Astrocyte of the spinal cord (primary cell): Measurements from ENCODE around the gene MYO1G.

Experiments
- DNase-seq: peaks from one replicate; pipeline ENCODE4 v3.0.0; 2011; ENCODE audit warnings: low read depth, low spot score
- H3K4me3 ChIP-seq: 2 replicates; pipeline ENCODE4 v1.5.1; 2011; ENCODE audit warnings: low read depth, mild to moderate bottlenecking, low read length, moderate library complexity
- in situ Hi-C: cut with HindIII; loops from 2 replicates; pipeline ENCODE4 v1.10.0; 2017; ENCODE audit warnings: low sequenced_read_pairs
- TF ChIP-seq, protein P1 (sequence below): IDR thresholded peaks from 2 replicates; pipeline ENCODE4 v1.5.1; 2012; ENCODE audit warnings: low read depth, mild to moderate bottlenecking, low read length, inconsistent platforms

Gene MYO1G

DNA sequence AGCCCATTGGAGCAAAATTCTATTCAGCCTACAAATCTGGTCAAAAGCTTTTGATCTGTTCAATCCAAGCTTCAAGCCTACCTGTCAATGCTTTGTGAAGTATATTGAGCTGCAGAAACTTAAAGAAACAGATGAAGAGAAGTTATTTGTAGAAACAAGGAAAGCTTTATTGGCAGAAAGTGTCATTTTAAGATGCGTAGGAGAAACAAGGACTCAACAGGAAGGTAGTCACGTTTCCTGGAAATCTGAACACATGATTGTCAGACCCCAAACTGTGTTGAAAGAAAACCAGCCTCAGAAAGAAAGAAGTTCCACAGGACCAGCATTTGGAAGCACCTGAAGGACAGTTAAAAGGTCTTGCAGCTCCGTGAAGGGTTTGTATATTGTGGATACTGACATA lies 58.7 kb downstream of the MYO1G start:
- no peak for DNase-seq
- in situ Hi-C loops = no loop called here
- TF ChIP-seq, protein P1, sequence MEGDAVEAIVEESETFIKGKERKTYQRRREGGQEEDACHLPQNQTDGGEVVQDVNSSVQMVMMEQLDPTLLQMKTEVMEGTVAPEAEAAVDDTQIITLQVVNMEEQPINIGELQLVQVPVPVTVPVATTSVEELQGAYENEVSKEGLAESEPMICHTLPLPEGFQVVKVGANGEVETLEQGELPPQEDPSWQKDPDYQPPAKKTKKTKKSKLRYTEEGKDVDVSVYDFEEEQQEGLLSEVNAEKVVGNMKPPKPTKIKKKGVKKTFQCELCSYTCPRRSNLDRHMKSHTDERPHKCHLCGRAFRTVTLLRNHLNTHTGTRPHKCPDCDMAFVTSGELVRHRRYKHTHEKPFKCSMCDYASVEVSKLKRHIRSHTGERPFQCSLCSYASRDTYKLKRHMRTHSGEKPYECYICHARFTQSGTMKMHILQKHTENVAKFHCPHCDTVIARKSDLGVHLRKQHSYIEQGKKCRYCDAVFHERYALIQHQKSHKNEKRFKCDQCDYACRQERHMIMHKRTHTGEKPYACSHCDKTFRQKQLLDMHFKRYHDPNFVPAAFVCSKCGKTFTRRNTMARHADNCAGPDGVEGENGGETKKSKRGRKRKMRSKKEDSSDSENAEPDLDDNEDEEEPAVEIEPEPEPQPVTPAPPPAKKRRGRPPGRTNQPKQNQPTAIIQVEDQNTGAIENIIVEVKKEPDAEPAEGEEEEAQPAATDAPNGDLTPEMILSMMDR = no peak
- H3K4me3 ChIP-seq = no peak overlapping the region

DNA sequence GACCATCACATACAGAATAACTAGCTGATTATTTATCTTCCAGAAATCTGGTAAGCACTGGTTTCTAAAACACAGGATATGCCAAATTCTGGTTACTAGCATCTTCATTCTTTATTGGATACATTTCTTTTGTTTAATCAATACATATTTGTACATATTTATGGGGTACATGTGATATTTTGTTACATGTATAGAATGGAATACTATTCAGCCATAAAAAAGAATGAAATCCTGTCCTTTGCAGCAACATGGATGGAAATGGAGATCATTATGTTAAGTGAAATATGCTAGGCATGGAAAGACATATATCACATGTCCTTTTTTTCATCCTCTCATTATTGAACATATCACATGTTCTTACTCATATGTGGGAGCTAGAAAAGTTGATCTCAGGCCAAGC lies 60.8 kb downstream of the MYO1G start:
- TF ChIP-seq, protein P1 = no peak
- no peak for DNase-seq
- in situ Hi-C loops = no loop called here
- no peak overlapping the region for H3K4me3 ChIP-seq

DNA sequence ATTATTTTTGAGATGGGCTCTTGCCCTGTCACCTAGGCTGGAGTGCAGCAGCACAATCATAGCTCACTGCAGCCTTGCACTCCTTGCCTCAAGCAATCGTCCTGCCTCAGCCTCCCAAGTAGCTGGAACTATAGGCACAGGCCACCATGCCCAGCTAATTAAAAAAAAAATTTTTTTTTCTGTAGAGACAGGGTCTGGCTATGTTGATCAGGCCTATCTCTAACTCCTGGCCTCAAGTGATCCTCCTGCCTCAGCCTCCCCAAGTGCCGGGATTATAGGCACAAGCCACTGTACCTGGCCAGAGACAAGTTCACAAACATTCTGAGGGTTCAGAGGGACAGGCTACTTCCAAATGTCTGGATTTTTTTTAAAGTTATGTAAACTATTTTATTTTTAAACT lies 61.4 kb downstream of the MYO1G start:
- H3K4me3 ChIP-seq = no peak overlapping the region
- no peak for DNase-seq
- in situ Hi-C loops = no loop called here
- TF ChIP-seq, protein P1 = no peak

DNA sequence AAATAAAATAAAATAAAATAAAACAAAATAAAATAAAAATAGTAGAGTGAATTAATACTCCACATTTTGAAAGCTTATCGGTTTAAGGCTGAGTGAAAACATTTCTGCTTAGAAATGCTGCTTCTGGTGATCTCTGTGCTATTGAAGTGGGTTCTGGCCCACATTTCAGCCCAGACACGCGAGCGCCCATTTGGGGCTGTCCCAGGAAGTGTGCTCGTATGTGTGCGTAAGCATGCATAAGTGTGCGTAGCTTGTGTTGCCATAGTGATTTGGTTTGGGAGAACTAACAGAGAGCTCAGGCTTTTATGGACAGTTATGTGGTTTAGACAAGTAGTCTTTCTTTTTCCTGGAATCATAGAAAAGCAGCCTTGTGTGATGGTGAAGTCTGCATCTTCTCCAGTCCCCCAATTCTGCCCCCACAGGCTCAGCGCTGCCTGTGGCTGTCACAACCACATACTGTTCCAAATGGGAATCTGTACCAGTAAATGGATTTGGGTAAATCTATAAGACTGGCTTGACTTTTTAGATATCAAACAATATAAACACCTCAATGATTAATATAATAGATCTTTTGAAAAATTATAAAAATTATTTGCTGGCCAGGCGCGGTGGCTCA lies 63.7 kb downstream of the MYO1G start:
- TF ChIP-seq, protein P1 = no peak
- in situ Hi-C loops = no loop called here
- no peak overlapping the region for H3K4me3 ChIP-seq
- peak; percentile 39 for DNase-seq

DNA sequence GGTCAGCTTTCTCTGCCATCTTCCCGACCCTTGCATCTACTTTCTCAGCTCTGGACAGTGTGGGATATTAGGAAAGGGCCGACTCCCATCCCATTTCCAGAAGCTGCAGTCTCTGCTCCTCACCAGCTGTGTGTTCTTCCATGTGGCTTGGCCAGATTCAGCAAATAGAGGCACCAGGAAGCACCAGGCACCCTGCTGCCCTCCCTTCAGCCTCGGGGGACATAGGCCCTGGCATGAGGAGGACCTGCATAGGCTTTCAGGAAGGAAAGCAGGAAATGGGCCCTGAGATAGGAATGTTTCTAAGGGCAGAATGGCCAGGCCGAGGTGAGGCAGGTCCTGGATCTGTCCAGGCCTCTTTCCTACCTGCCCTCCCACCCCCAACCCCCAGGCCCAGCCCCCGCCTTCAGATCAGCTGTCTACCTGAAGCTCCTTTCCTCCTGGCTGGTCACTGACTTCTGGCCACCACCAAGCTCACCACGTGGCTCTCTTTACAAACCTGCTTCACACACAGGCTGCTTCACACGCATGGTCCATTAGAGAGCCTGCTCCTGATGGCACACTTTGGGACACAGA lies 66.0 kb downstream of the MYO1G start:
- no peak overlapping the region for H3K4me3 ChIP-seq
- DNase-seq = no peak
- in situ Hi-C loops = no loop called here
- TF ChIP-seq, protein P1 = no peak
